Neural cell (in vitro differentiated cells): ENCODE measurements around the gene ZDHHC11.

Source experiments
- EP300 ChIP-seq: fragments of 450-650 bp; conservative IDR thresholded peaks from 2 replicates; pipeline ENCODE4 v1.6.1; 2014; ENCODE audit warnings: antibody characterized with exemption, mild to moderate bottlenecking, moderate library complexity; ENCODE audit not compliant: poor library complexity, severe bottlenecking
- MXI1 ChIP-seq: fragments of 450-650 bp; conservative IDR thresholded peaks from 2 replicates; pipeline ENCODE4 v1.6.1; 2014; ENCODE audit warnings: antibody characterized with exemption, mild to moderate bottlenecking; ENCODE audit not compliant: poor library complexity, severe bottlenecking
- POLR2AphosphoS5 ChIP-seq: IDR thresholded peaks from 2 replicates; pipeline ENCODE4 v1.6.1; 2012
- RAD21 ChIP-seq: fragments of 450-650 bp; conservative IDR thresholded peaks from 2 replicates; pipeline ENCODE4 v1.6.1; 2014; ENCODE audit warnings: antibody characterized with exemption, mild to moderate bottlenecking, moderate library complexity
- REST ChIP-seq: IDR thresholded peaks from 2 replicates; pipeline ENCODE4 v1.6.1; 2012; ENCODE audit warnings: borderline replicate concordance
- SMC3 ChIP-seq: fragments of 450-650 bp; conservative IDR thresholded peaks from 2 replicates; pipeline ENCODE4 v1.6.1; 2014; ENCODE audit warnings: antibody characterized with exemption, mild to moderate bottlenecking, moderate library complexity; ENCODE audit not compliant: poor library complexity
- TF ChIP-seq, protein P1 (sequence below): fragments of 450-650 bp; IDR thresholded peaks from 2 replicates; pipeline ENCODE4 v1.5.1; 2014; ENCODE audit warnings: antibody characterized with exemption, mild to moderate bottlenecking, moderate library complexity; ENCODE audit not compliant: poor library complexity, severe bottlenecking

- TF ChIP-seq SMC3 (no peak), REST (no peak), EP300 (no peak), MXI1 (no peak), RAD21 (no peak), POLR2AphosphoS5 (no peak)
- TF ChIP-seq, protein P1, sequence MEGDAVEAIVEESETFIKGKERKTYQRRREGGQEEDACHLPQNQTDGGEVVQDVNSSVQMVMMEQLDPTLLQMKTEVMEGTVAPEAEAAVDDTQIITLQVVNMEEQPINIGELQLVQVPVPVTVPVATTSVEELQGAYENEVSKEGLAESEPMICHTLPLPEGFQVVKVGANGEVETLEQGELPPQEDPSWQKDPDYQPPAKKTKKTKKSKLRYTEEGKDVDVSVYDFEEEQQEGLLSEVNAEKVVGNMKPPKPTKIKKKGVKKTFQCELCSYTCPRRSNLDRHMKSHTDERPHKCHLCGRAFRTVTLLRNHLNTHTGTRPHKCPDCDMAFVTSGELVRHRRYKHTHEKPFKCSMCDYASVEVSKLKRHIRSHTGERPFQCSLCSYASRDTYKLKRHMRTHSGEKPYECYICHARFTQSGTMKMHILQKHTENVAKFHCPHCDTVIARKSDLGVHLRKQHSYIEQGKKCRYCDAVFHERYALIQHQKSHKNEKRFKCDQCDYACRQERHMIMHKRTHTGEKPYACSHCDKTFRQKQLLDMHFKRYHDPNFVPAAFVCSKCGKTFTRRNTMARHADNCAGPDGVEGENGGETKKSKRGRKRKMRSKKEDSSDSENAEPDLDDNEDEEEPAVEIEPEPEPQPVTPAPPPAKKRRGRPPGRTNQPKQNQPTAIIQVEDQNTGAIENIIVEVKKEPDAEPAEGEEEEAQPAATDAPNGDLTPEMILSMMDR, result no peak
Measured at GRCh38 chr5:868428-869135, 17.8 kb upstream of the ZDHHC11 start.
